GM12891 (cell line): ENCODE data around the gene CBLC.

Experiments
- PAX5 ChIP-seq: IDR thresholded peaks from 2 replicates; pipeline ENCODE4 v1.6.1; 2011; ENCODE audit warnings: low read length, moderate library complexity, mild to moderate bottlenecking; ENCODE audit not compliant: insufficient read depth, severe bottlenecking
- POLR2A ChIP-seq: IDR thresholded peaks from 2 replicates; pipeline ENCODE4 v1.6.1; 2011; ENCODE audit warnings: low read depth, low read length, control low read depth
- POLR2AphosphoS5 ChIP-seq: IDR thresholded peaks from 2 replicates; pipeline ENCODE4 v1.6.1; 2011; ENCODE audit warnings: low read depth, low read length, control low read depth
- POU2F2 ChIP-seq: IDR thresholded peaks from 2 replicates; pipeline ENCODE4 v1.6.1; 2011; ENCODE audit warnings: low read depth, mild to moderate bottlenecking, control low read depth, low read length, moderate library complexity
- SPI1 ChIP-seq: IDR thresholded peaks from 2 replicates; pipeline ENCODE4 v1.6.1; 2011; ENCODE audit warnings: low read depth, low read length, control low read depth
- TAF1 ChIP-seq: IDR thresholded peaks from 2 replicates; pipeline ENCODE4 v1.6.1; 2011; ENCODE audit warnings: low read depth, low read length, control low read depth

- TF ChIP-seq POLR2A (no peak), POLR2AphosphoS5 (no peak), TAF1 (no peak), POU2F2 (no peak), PAX5 (no peak), SPI1 (0 out of 2 replicates have a peak, but pooled peaks have one; percentile 17)
These were observed 29.8 kb upstream of the CBLC start for GRCh38 chr19:44747739-44748425.
